GM18868 (cell line): ENCODE results near the gene ANKRD23.
"Not testable (repeated sequence)": the region's sequence is repeated elsewhere in the genome, so short reads cannot be mapped to it uniquely, and the experiment has no call there.

Experiments
- ATAC-seq: cut with Tn5 transposase; IDR thresholded peaks from one replicate; pipeline ENCODE4 v1.9.1; 2021; ENCODE audit warnings: mild to moderate bottlenecking, moderate library complexity; ENCODE audit not compliant: unreplicated experiment

Gene ANKRD23

GRCh38 chr2:96864343-96865091 is 20.7 kb upstream of the ANKRD23 start:
- no peak for ATAC-seq

- ATAC-seq: no peak
Observed at GRCh38 chr2:96863575-96864342, 19.9 kb upstream of the ANKRD23 start.

- not testable (repeated sequence) for ATAC-seq
Observed at GRCh38 chr2:96863056-96863455, 19.2 kb upstream of the ANKRD23 start.

GRCh38 chr2:96861074-96861473 is 17.3 kb upstream of the ANKRD23 start:
- ATAC-seq: no peak

GRCh38 chr2:96860065-96861029 is 16.5 kb upstream of the ANKRD23 start:
- ATAC-seq: no peak

- ATAC-seq: no peak
Observed at GRCh38 chr2:96859681-96860064, 15.9 kb upstream of the ANKRD23 start.

- ATAC-seq: no peak
Observed at GRCh38 chr2:96859099-96859649, 15.4 kb upstream of the ANKRD23 start.

- ATAC-seq: peak; percentile 89
Observed at GRCh38 chr2:96857667-96858372, 14.0 kb upstream of the ANKRD23 start, which contains the start of gene ANKRD39. TSS of gene ANKRD39 (minus strand) at chr2:96858016. CDS start at chr2:96857987, 29 bp downstream.

- ATAC-seq: peak; percentile 13
Observed at GRCh38 chr2:96856776-96857666, 13.2 kb upstream of the ANKRD23 start.

- ATAC-seq: no peak
Observed at GRCh38 chr2:96853321-96853720, 9.5 kb upstream of the ANKRD23 start.

GRCh38 chr2:96852667-96853066 is 8.8 kb upstream of the ANKRD23 start:
- ATAC-seq: no peak

GRCh38 chr2:96848264-96848663 is 4.4 kb upstream of the ANKRD23 start:
- ATAC-seq: no peak

GRCh38 chr2:96847586-96847985 is 3.8 kb upstream of the ANKRD23 start:
- no peak for ATAC-seq

GRCh38 chr2:96846825-96847224 is 3.0 kb upstream of the ANKRD23 start:
- ATAC-seq: no peak

GRCh38 chr2:96844405-96844808 is 586 bp upstream of the ANKRD23 start:
- ATAC-seq: no peak

GRCh38 chr2:96842600-96842999 is 1.2 kb downstream of the ANKRD23 start:
- no peak for ATAC-seq

- ATAC-seq: no peak
Observed at GRCh38 chr2:96841701-96842495, 1.9 kb downstream of the ANKRD23 start.
